ENCODE results near the gene HLA-DPB1.
"Not testable (repeated sequence)": the region's sequence is repeated elsewhere in the genome, so short reads cannot be mapped to it uniquely, and the experiment has no call there.

The HLA-DPB1 gene

GRCh38 chr6:33075568-33076405 lies at the start of gene HLA-DPB1:
Gene HLA-DPB1, plus strand, starts transcription at chr6:33075990. Its CDS starts 52 bp downstream, at chr6:33076042.
- no peak within 1 kb of the TSS for H3K4me3 ChIP-seq (ENCODE audit: low read depth, low read length)
- DNase-seq (ENCODE audit: low read depth): no peak

- no peak overlapping the region for H3K4me3 ChIP-seq (ENCODE audit: low read depth, low read length)
- DNase-seq (ENCODE audit: low read depth): no peak
Measured at GRCh38 chr6:33028220-33028849, 47.5 kb upstream of the HLA-DPB1 start.

DNA sequence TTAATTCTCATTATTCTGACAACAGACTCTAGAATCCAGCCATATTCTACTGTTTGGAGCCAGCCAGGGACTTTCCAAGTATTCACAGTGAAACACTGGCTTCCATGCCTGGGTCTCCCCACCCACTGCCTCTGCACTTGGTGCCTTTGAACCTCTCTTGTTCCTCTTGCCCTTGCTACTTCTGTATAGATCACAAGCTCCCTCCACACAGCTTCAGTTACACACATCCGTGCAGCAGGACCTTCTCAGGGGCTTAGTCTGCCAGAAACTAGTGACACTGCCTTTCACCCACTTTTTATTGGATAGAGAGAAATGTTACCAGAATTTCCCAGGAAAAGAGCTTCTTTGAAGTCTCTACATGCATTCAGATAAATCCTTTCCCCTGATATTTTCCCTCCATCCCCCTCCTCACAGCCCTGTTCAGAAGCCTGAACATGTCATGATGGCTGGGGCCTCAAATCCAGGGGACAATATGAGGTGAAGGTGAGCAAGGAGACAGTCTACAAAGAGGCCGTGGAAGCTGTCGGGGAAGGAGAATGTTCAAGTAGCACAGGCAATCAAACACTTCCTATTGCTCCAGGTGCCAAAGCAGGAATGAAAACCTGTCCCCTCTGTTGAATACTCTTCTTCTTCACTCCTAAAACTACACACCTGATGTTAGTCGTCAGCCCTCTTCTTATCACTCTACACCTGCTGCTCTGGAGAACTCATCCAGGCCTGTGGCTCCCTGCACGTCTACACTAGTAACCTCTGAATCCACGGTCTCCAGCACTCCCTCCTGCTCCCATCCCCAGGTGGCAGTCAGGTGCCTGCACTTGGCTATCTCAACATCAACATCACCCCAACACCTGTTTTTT lies 46.2 kb upstream of the HLA-DPB1 start:
- no peak for DNase-seq (ENCODE audit: low read depth)
- no peak overlapping the region for H3K4me3 ChIP-seq (ENCODE audit: low read depth, low read length)

- DNase-seq (ENCODE audit: low read depth): no peak
- H3K4me3 ChIP-seq (ENCODE audit: low read depth, low read length): no peak overlapping the region
Measured at GRCh38 chr6:33030245-33030644, 45.5 kb upstream of the HLA-DPB1 start.

- H3K4me3 ChIP-seq (ENCODE audit: low read depth, low read length): no peak overlapping the region
- DNase-seq (ENCODE audit: low read depth): no peak
Measured at GRCh38 chr6:33034554-33034953, 41.2 kb upstream of the HLA-DPB1 start.

- H3K4me3 ChIP-seq (ENCODE audit: low read depth, low read length): no peak overlapping the region
- no peak for DNase-seq (ENCODE audit: low read depth)
Measured at GRCh38 chr6:33036535-33036934, 39.3 kb upstream of the HLA-DPB1 start.

DNA sequence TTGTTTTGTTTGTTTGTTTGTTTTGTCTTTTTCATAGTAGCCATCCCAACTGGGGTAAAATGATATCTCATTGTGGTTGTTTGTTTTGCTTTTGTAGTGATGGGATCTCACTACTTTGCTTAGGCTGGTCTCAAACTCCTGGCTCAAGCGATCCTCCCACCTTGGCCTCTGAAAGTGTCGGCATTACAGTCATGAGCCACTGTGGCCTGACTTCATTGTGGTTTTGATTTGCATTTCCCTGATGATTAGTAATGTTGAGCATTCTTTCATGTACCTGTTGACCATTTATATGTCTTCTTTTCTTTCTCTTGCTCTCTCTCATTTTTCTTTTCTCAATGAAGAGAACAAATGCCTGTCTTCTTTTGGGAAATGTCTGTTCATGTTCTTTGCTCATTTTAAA lies 35.6 kb upstream of the HLA-DPB1 start:
- DNase-seq (ENCODE audit: low read depth): no peak
- H3K4me3 ChIP-seq (ENCODE audit: low read depth, low read length): no peak overlapping the region

DNA sequence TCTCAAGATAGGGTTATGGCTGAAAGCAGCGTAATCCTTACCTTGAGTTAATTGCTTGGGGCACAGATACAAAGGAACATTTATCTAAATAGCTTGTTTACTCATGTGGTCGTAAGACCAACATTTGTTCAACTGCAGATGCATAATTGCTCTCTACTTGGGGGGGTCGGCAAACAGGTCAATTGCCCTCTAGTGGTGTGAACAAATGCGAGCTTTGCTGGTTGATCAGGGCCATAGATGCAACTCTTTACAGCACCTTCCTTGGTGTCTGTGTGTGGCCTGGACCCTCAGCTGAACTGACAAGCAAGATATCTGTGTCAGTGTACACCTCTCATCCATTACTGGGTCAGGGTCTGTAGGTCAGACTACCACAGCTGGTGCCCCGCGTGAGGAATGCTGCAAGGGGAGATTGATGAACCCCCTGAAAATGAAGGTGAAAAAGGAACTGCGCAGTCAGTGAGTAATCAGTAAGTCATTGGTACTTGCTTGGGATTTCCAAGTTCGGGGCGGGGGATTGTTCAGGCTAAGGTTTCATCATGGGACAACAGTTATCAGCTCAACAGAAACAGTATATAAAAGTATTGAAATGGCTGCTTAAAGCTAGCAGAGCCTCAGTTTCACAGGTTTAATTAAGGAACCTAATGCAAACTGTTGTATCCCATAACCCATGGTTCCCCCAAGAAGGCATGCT lies 26.3 kb upstream of the HLA-DPB1 start:
- H3K4me3 ChIP-seq (ENCODE audit: low read depth, low read length): no peak overlapping the region
- DNase-seq (ENCODE audit: low read depth): no peak

GRCh38 chr6:33050014-33050810 lies 25.6 kb upstream of the HLA-DPB1 start:
- no peak overlapping the region for H3K4me3 ChIP-seq (ENCODE audit: low read depth, low read length)
- no peak for DNase-seq (ENCODE audit: low read depth)

DNA sequence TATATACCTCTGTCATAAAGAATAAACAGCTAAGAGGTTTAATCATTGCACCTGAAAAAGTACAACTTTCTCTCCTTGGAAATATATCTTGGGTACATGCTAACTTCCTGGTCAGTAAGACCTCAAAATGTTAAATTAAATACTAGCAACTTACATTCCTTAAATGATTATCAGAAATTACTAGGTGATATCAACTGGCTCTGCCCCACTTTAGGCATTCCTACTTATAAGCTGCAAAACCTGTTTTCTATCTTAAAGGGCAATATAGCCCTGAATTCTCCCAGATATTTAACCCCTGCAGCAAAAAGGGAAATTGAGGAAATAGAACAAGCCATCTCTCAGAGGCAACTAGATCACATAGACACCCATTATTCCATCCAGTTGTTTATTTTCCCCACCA lies 23.2 kb upstream of the HLA-DPB1 start:
- no peak overlapping the region for H3K4me3 ChIP-seq (ENCODE audit: low read depth, low read length)
- DNase-seq (ENCODE audit: low read depth): no peak

DNA sequence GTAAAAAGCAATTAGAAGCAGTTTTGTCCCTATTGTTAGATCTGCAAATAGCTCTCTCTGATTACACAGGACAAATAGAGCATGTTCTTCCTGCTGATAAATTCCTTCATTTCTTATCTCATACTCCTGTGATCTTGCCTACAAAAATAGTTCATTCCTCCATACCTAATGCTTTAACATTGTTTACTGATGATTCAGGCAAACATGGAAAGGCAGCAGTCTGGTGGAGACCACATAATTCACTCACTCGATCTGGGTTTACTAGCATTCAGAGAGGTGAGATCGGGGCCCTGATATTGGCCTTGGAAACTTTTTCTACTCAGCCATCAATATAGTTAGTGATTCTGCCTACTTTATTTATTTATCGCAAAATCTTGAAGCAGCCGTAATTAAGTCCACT lies 22.6 kb upstream of the HLA-DPB1 start:
- no peak for DNase-seq (ENCODE audit: low read depth)
- no peak overlapping the region for H3K4me3 ChIP-seq (ENCODE audit: low read depth, low read length)

- DNase-seq (ENCODE audit: low read depth): no peak
- H3K4me3 ChIP-seq (ENCODE audit: low read depth, low read length): no peak overlapping the region
Measured at GRCh38 chr6:33057222-33058150, 18.3 kb upstream of the HLA-DPB1 start.

GRCh38 chr6:33061987-33062386 lies 13.8 kb upstream of the HLA-DPB1 start:
- no peak for DNase-seq (ENCODE audit: low read depth)
- H3K4me3 ChIP-seq (ENCODE audit: low read depth, low read length): no peak overlapping the region

GRCh38 chr6:33063435-33063834 lies 12.4 kb upstream of the HLA-DPB1 start:
- not testable (repeated sequence) for H3K4me3 ChIP-seq (ENCODE audit: low read depth, low read length); DNase-seq (ENCODE audit: low read depth)

- no peak overlapping the region for H3K4me3 ChIP-seq (ENCODE audit: low read depth, low read length)
- no peak for DNase-seq (ENCODE audit: low read depth)
Measured at GRCh38 chr6:33064723-33065122, 11.1 kb upstream of the HLA-DPB1 start.

DNA sequence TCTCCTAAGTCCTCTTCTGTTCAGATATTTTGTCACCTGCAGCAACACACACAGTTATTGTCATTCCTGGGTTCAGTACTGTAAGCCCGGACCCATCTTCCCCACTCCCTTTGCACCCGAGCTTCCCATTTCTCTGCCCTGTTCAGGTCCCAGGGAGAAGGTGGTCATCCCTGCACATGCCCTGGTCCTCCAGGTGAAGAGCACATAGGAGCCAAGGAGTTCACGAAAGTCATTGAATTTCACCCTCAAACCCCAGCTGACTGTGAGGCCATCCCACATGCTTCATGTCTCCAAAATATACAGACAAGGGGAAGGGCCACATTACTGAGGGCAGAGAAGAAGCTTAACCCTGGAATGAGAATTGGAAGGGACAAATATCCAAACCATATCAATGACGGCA lies 10.5 kb upstream of the HLA-DPB1 start:
- DNase-seq (ENCODE audit: low read depth): no peak
- no peak overlapping the region for H3K4me3 ChIP-seq (ENCODE audit: low read depth, low read length)

GRCh38 chr6:33066917-33067521 lies 8.8 kb upstream of the HLA-DPB1 start:
- DNase-seq (ENCODE audit: low read depth): no peak
- H3K4me3 ChIP-seq (ENCODE audit: low read depth, low read length): no peak overlapping the region

All from skeletal muscle cell (primary cell).